Uterus (tissue), 2 donors: ENCODE measurements around the gene C19orf44.

Experiments
- CTCF ChIP-seq, 4 experiments: fragments of 200-600 bp in 2 of 4; fragments of 450-650 bp in 2 of 4; sonication (generic) in 2 of 4; IDR thresholded peaks; one replicate each; pipeline ENCODE4 v1.5.1; 2016 to 2019; ENCODE audit warnings: antibody characterized with exemption in 4 of 4, mild to moderate bottlenecking in 2 of 4, moderate library complexity in 1 of 4
- POLR2A ChIP-seq, 2 donors: fragments of 450-650 bp; IDR thresholded peaks; one replicate each; pipeline ENCODE4 v1.6.1; 2016; ENCODE audit warnings: antibody characterized with exemption in 2 of 2, mild to moderate bottlenecking in 1 of 2, moderate library complexity in 1 of 2

GRCh38 chr19:16454351-16454918 is 41.8 kb upstream of the C19orf44 start:
- TF ChIP-seq POLR2A (IDR thresholded peaks at IDR 0.05) (no peak), CTCF (IDR thresholded peaks at IDR 0.05) (no peak)
